ENCODE measurements around the gene CBLB. TPM values are rescaled to one million over a fixed set of nuclear protein-coding genes. Genes with fewer than 3 reads are reported as not detected.
"Not testable (repeated sequence)": the region's sequence is repeated elsewhere in the genome, so short reads cannot be mapped to it uniquely, and the experiment has no call there.

Gene CBLB
- total RNA-seq, 1 donor from 2014 or later, result 60.3 TPM

DNA sequence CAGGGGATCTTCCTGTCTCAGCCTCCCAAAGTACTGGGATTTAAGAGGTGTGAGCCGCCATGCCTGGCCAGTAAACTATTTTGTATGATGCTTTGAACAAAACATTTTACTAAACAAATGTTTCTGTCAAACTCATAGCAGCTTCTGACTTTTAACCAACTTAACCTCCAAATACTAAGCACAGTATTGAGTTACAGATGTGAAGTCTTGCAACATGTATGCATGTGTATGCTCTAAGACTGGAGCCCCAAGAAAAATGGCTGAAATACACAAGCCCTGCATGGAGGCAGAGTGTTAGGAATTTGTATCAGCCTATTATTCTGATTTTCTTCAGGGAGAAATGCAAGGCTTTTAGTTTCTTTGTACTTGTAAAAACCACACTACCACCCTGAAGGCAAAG lies 137.1 kb downstream of the CBLB start:
- DNase-seq (no peak), ATAC-seq (no peak)
- intact Hi-C loops (cut with micrococcal nuclease), result no loop called here

DNA sequence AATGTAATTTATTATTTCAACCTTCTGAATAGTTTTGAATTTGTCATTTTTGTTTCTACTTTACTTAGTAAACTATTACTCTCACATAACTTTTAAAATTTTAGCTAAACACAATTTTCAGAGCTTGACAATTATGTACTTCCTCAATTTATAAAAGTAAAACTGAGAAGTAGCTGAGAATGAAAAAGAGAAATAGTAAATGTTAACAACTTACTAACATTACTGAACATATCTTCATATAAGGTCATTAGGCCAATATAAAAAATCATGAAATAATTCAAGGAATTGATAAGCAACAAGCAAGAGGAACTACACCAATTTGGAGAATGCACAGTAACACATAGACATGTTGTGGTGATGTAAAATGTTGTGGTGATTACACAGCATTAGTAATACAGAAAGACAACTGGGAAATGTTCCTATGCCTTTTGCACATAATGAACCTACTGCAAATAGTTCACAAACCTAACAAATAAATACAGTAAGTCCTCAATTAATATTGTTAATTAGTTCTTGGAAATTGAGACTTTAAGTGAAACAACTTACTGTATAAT lies 137.9 kb downstream of the CBLB start:
- no peak for DNase-seq
- intact Hi-C loops (cut with micrococcal nuclease), result no loop called here
- no peak for ATAC-seq

DNA sequence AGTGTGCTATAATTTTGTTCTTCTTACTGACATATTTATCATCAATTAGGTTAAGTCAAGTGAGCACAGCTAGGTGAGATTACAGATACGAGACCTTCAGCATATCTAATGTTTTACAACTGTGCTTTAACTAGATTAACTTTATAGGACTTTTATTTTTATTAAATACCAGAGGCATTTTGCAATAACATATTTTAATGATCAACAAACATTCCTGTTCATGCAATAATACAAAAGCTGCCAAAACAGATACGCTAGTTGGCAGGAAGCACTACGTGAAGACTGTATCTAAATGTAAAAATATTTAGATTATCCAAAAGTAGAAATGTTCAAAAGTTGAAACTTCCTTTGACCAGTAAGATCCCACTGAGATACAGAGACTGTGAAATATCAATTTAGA lies 139.1 kb downstream of the CBLB start:
- no peak for ATAC-seq
- no peak for DNase-seq
- intact Hi-C loops (cut with micrococcal nuclease), result no loop called here

GRCh38 chr3:105728771-105729312 lies 140.0 kb downstream of the CBLB start:
- no peak for DNase-seq
- intact Hi-C loops (cut with micrococcal nuclease), result no loop called here
- no peak for ATAC-seq

GRCh38 chr3:105727036-105727435 lies 141.8 kb downstream of the CBLB start:
- intact Hi-C loops (cut with micrococcal nuclease); ATAC-seq; DNase-seq: not testable (repeated sequence)

DNA sequence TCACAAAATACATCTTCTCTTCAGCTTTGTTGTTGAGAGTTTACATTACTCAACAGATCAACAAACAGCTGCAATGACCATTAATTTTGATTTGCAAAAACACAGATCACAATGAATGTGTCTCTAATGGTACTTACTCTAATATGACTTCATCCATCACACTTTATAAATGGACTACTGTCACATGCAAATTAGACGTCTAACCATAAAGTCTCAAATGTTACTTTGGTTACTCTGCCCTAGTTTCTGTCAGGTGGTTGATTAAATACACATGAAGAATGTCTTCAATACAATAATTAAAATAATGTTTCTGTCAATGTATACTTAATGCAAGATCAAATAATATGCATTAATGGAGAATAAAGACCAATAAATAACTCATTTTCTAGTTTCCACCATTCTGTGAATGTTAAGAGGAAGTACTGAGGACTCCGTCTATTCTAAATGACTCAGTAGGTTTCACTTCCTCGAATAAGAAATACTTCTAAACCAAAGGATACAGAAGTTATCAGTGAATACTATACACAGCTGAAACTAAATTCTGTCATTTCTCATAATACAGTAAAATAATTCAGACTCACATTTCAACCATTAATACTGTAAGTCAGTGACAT lies 145.8 kb downstream of the CBLB start:
- ATAC-seq, result peak; percentile 53
- no peak for DNase-seq
- intact Hi-C loops (cut with micrococcal nuclease), result no loop called here

DNA sequence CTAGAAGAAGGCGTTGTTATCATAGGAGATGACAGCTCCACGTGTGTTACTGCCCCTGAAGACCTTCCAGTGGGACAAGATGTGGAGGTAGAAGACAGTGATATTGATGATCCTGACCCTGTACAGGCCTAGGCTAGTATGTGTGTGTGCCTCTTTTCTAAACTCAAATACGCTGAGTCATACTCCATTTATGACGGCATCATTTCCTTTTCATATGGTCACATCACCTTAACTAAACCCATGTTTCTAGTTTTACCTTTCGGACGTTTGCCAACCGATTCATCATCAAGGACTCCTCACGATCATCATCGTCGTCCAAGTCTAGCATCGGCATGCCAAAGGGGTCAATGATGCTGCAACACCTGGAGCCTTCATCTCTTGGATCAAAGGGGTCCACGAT lies 149.0 kb downstream of the CBLB start:
- intact Hi-C loops (cut with micrococcal nuclease), result no loop called here
- DNase-seq (no peak), ATAC-seq (no peak)

DNA sequence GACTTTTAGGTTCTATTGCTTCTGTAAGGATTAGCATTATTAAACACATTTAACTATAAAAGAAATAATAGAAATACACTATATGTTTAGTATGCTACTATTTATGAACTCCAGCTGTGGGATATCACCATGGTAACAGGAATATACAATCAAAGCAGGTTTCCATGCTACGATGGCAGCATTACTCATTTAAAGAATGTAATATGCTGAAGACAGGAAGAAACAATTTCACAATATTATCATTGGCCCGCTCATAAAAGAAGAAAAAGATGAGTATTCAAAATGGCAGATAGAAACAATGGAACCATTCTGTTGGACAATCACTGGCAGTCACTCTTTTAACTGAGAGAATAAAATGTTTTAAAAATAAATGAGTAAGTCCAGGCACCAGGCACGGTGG lies 153.4 kb downstream of the CBLB start:
- intact Hi-C loops (cut with micrococcal nuclease), result no loop called here
- no peak for ATAC-seq
- DNase-seq, result no peak

- ATAC-seq (no peak), DNase-seq (no peak)
- intact Hi-C loops (cut with micrococcal nuclease), result no loop called here
These were observed 154.4 kb downstream of the CBLB start for GRCh38 chr3:105714453-105714852.

DNA sequence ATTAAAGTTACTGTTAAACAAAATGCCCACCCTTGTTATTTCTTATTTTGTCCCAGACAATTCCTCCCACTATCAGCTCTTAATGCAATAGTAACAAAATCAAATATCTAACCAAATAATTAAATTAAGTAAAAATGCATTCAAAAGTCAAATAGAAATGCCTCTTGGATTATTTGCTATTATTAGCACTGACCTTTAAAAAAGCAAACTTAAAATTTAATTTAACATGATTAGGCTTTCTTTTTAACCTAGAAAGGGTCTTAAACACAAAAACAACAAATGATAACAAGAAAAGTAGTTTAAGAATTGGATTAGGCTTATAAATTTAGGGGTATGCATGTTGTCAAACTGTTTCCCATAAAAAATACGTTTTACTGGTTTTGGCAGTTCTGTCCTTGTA lies 159.8 kb downstream of the CBLB start:
- ATAC-seq (no peak), DNase-seq (no peak)
- intact Hi-C loops (cut with micrococcal nuclease), result no loop called here

GRCh38 chr3:105707009-105707408 lies 161.8 kb downstream of the CBLB start:
- intact Hi-C loops (cut with micrococcal nuclease), result no loop called here
- no peak for DNase-seq
- peak; percentile 45 for ATAC-seq

DNA sequence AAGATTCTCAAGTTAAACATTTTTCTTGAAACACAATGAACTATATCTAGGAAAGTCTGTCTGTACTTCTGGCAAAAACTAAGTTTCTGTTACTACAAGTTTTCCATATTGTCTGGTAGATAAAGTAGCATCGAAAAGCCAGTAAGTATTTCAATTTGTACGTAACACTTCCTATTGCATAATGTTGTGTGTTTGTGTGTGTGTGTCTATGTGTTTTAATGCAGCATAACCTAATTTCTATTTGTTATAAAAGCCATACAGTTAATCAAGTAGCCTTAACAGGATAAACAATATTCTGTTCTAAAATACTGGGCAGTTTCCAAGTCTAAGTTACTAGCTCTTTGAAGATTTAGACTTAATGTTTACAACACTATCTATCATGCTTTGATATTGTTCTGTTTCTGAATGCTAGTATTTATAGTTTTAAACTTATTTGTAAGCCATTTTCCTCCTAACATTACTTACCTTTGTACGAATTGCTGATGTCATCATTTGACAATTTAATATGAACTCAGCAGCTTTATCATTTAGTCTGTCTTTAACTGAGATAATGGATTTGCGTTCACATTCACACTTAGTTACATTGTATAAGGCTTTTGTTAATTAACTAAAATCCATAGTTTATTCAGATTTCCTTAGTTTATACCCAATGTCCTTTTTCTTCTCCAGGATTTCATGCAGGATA lies 163.9 kb downstream of the CBLB start:
- ATAC-seq, result no peak
- DNase-seq, result no peak
- intact Hi-C loops (cut with micrococcal nuclease), result no loop called here

DNA sequence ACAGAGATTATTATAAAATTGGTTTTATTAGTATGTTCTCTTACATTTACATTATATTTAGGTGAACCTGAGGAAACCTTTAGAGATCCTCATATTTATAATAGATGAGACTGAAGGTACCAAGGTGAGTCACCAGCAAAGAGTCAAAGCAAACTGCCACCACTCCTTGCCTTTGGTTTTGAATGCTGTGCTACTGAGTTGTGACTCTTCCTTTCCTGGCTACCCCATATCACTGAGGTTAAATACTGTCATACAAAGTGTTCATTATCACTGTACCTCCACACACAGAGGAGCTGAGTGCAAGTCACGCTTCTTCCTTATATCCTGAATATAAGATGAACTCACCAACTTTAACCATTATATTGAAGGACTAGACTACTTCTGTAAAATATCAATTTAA lies 168.2 kb downstream of the CBLB start:
- intact Hi-C loops (cut with micrococcal nuclease), result no loop called here
- ATAC-seq (no peak), DNase-seq (no peak)

- intact Hi-C loops (cut with micrococcal nuclease), result no loop called here
- peak; percentile 80 for ATAC-seq
- DNase-seq, result no peak
These were observed 177.2 kb downstream of the CBLB start for GRCh38 chr3:105691633-105692032.

DNA sequence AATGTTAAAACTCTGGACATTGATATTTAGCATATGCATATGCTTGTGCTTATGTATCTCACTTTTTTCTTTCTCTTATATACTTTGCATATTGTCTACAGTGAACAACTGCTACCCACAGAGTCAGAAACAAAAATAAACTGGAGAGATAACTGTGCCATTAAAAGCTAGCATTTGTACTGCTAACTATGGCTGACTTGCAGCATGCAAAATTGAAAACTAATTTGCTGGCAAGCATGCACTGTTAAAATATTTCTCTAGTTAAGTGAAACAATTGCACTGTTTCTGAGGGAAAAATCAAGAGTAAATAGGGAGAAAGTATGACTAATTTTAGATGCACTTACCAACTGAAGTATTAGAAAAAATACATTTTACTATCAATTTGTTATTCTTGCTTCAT lies 177.8 kb downstream of the CBLB start:
- ATAC-seq, result peak; percentile 68
- intact Hi-C loops (cut with micrococcal nuclease), result no loop called here
- DNase-seq, result no peak

- intact Hi-C loops (cut with micrococcal nuclease), result loop anchor here (10.0 kb wide), 3 partner anchors 176 to 916 kb away; partner anchors contain the start of gene CBLB
- DNase-seq (no peak), ATAC-seq (no peak)
These were observed 180.0 kb downstream of the CBLB start for GRCh38 chr3:105688821-105689220.

DNA sequence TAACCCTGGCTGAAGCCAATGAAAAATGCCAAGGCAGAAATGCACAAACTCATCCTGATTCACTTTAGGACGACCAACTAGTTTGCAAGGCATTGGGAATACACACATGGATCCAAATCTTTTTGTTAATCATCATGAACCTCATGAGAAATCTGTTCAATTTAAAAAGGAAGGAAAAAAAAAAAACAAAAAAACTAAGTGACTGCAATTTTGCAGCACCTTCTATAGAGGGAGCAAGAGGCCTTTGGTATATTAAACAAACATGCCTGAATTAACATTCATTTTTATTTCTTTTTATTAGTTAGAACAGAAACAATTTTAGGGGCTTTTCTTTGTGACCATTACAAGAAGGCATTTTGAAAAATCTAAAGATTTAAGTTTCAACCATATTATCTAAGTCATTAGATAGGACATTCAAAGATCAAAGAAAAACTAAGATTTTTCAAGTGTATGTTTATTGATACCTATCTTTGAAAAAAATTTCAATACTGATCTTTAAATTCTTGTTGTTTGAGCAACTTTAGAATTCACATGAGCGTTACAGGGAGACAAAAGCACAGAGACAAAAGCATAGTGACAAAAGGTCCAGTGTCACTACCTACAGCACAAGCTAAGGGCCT lies 182.4 kb downstream of the CBLB start:
- DNase-seq (no peak), ATAC-seq (peak; percentile 27)
- intact Hi-C loops (cut with micrococcal nuclease), result loop anchor here (10.0 kb wide), 3 partner anchors 178 to 918 kb away; partner anchors contain the start of gene CBLB

DNA sequence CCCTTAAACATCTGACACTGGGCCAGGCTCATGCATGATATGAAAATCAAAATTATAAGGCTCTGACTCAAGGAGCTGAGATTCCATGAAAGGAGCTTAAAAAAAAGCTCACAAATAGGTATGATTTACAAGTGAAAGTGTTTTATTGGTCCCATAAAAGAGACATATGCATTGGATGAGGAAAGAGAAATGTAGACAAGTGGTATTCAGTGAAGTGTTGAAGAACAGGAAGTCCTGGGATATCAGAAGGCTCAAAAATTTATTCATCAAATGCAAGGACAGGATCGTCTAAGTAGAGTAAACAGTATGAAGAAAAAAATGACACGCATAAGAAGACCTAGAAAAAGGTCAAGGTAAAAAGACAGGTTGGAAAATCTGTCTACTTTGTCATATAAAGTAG lies 188.9 kb downstream of the CBLB start:
- DNase-seq, result no peak
- intact Hi-C loops (cut with micrococcal nuclease), result loop anchor here (10.0 kb wide), 3 partner anchors 185 to 925 kb away; partner anchors contain the start of gene CBLB
- ATAC-seq, result no peak

DNA sequence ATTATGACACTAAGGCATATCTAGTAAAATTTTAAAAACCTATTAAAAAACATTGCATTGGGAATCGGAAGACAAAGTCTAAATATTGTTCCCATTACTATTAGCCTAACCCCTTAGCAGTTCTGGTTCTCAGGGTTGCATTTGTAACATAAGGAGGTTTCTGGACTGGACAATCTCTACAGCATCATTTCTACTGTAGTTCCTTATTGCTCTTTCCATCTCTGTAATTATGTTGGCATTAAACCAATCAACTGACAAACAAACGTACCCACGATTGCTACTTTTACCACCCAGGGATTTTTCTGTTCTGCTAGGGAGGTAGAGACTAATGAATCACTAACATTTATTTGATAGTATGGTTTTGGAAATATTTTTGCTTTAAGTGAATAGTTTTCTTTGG lies 190.8 kb downstream of the CBLB start:
- no peak for ATAC-seq
- no peak for DNase-seq
- intact Hi-C loops (cut with micrococcal nuclease), result no loop called here

Data from left ventricle myocardium superior (tissue), 1 donor.